NCI-H524 (cell line): ENCODE measurements around the gene ETNK2.
"Not testable (repeated sequence)": the region's sequence is repeated elsewhere in the genome, so short reads cannot be mapped to it uniquely, and the experiment has no call there.

Experiments
- DNase-seq, 2 experiments: peaks; one replicate each; lab custom pipeline; 2025; lab: John Stamatoyannopoulos, UW

The ETNK2 gene

DNA sequence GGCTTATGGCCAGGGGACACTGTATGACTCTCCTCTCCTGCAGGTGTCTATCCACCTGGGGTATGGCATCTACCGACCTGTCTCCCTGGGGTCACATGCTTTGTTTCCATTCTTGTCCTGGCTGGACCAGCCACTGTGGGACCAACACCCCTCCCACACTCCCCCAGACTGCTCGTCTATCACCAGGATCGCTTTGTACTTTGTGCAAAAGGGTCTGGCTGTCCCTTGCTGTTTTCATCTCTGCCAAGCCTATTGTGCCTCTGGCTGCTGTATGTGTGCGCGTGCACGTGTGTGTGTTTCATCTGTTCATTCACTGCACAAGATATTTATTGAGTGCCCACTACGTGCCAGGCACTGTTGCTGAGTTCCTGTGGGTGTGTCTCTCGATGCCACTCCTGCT lies 25.5 kb downstream of the ETNK2 start:
- DNase-seq = no peak

DNA sequence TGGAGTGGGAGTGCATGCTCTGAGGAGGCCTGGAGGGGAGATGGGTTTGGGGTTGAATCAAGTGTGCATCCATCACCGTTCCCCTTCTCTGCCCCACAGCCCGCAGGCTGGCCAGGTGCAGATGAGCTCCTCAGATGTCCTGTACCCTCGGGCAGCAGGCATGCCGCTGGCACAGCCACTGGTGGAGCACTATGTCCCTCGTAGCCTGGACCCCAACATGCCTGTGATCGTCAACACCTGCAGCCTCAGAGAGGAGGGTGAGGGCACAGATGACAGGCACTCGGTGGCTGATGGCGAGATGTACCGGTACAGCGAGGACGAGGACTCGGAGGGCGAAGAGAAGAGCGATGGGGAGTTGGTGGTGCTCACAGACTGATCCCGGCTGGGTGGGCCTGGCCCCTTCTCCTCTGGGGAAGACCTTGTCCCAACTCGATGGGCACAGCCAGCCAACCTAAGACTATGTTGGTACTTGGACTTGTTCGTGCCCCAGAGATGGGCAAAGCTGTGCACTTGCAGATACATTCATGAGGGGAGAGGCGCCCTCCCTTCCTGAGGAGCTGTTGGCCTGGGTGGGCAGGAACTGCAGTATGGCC lies 26.0 kb downstream of the ETNK2 start:
- no peak for DNase-seq

DNA sequence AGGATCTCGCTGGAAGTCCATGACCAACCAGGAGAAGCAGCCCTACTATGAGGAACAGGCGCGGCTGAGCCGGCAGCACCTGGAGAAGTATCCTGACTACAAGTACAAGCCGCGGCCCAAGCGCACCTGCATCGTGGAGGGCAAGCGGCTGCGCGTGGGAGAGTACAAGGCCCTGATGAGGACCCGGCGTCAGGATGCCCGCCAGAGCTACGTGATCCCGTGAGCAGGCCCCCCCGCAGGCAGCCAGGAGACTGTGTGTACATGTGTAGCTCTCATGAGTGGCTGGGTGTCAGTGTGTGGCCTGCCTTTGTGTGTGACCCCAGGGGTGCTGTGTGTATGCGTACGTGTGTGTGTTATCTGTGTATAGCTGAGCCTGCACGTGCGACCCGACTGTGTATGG lies 27.2 kb downstream of the ETNK2 start:
- no peak for DNase-seq

DNA sequence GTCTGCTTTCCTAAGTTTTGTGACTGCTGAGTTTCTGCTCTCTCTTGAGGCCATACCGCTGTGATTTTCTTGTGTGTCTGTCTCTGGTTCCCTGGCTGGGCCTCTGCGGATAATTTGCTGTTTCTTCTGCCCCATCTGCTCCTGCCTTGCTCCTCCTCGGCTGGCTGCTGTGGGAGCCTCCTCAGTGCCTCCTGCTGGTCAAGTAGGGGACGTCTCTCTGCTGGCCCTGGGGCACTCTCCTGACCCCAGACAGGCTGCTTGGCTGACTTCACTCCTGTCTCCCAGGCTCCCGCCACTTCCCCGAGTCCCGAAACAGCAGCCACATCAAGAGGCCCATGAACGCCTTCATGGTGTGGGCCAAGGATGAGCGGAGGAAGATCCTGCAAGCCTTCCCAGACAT lies 28.5 kb downstream of the ETNK2 start:
- DNase-seq = no peak

DNA sequence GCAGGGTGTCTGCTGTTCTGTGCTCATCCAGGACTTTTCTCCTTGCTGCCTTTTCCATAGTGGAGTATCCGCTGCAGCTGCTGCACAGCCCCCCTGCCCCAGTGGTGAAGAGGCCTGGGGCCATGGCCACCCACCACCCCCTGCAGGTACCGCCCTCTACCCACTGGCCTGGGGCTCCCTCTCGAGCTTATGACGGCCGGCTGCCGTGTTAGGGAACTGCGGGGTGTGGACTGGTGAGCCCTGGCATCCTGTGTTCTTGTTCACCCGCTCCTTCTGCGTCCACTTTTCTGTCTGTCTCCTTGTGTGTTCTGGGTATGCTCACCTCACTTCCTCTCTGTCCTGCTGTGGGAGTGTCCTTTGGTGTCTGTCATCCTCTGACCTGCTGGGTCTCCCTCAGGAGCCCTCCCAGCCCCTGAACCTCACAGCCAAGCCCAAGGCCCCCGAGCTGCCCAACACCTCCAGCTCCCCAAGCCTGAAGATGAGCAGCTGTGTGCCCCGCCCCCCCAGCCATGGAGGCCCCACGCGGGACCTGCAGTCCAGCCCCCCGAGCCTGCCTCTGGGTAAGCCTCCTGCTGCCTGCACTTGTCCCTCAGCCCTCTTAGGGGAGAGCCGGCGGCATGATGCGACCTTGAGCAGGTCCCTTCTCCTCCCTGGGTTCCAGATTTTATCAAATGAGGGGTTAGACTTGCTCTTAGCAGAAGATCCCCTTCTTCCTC lies 29.8 kb downstream of the ETNK2 start:
- DNase-seq = no peak

DNA sequence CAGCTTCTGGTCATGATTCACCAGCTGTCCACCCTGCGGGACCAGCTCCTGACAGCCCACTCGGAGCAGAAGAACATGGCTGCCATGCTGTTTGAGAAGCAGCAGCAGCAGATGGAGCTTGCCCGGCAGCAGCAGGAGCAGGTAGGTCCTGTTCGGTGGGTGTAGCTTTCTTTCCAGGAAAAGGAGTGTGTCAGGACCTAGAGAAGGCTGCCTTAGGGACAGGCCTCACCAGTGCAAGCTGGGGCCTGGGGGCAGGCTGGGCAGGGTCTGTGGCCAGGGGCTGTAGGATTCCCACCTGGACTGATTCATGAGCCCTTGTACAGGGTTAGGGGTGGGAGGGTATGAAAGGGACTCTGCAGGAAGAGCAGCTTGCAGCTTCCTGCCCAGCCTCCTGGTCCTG lies 35.3 kb downstream of the ETNK2 start:
- no peak for DNase-seq

DNA sequence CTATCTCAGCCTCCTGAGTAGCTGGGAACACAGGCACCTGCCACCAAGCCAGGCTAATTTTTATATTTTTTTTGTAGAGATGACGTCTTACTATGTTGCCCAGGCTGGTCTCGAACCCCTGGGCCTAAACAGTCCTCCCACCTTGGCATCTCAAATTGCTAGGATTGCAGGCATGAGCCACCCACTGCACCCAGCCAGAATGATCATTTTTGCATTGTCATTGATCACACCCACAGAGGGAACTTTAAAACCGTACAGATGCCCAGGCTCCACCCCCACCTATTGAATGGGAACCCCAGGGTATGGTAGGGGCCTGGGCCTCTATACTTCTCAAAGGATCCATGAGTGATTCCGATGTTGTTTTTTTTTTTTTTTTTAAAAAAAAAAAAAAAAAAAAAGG lies 36.7 kb downstream of the ETNK2 start:
- DNase-seq = no peak

DNA sequence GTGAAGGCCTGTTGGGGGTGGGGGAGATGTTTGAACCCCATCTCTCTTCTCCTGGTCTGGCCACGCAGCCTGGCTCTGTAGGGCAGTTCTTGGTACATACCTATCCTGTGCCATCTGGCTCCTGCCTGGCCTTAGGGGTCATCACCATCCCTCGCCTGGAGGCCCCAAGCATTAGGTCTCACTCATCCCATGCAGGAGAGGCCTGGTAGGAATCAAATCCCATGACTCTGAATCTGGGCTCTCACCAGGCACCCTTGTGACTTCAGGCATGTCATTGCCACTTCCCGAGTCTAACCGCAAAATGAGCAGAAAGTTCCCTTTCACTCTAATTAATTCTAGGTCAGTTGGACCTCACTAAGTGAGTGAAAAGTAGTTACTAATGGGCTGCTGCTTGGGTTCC lies 37.2 kb downstream of the ETNK2 start:
- DNase-seq = no peak

DNA sequence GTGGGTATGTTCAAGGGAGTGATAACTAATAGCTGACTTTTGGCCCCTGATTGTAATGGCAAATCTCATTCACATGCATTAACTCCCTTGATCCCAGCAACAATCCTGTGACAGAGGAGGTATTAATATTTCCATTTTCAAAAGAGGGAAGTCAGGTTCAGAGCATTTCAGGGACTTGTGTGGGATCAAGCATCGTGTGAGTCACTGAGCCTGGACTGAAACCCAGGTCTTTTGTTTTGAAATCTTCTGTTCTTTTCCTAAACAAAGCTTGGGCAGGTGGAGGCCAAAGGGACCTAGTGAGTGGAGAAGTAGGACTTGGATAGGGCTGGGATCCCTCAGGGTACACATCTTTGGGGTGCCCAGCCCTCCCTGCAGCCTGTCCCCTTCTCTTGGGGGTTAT lies 37.9 kb downstream of the ETNK2 start:
- DNase-seq = no peak

DNA sequence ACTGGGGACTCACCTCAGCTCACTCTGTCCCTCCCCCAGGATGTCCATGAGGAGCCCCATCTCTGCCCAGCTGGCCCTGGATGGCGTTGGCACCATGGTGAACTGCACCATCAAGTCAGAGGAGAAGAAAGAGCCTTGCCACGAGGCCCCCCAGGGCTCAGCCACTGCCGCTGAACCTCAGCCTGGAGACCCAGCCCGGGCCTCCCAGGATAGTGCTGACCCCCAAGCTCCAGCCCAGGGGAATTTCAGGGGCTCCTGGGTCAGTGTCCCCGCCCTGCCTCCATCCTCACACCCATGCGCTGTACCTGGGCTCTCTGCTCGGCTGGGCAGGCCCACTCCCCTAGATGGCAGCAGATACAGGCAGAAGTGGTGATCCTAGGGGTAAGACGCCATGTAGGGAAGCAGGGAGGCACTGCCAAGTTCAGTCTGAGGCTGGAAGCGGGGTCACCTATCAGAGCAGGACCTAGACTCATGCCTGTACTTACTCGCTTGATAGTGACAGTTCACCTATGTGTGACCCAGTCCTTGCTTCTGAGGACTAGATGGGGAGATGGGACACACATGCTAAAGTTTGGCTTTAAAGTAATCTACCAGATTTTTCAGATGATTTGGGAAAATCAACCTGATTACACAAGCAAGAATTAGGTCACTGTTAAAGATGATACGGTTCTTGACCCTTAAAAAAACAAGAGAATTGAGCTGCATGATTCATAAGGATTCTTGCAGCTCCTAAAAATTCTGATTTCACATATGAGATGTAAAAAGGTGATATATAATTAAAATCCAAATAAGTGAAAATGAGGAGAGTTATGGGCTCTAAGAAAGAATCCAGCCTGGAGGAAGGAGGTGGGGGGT lies 38.7 kb downstream of the ETNK2 start:
- peak in 1 of 2 experiments; percentile 10 for DNase-seq

DNA sequence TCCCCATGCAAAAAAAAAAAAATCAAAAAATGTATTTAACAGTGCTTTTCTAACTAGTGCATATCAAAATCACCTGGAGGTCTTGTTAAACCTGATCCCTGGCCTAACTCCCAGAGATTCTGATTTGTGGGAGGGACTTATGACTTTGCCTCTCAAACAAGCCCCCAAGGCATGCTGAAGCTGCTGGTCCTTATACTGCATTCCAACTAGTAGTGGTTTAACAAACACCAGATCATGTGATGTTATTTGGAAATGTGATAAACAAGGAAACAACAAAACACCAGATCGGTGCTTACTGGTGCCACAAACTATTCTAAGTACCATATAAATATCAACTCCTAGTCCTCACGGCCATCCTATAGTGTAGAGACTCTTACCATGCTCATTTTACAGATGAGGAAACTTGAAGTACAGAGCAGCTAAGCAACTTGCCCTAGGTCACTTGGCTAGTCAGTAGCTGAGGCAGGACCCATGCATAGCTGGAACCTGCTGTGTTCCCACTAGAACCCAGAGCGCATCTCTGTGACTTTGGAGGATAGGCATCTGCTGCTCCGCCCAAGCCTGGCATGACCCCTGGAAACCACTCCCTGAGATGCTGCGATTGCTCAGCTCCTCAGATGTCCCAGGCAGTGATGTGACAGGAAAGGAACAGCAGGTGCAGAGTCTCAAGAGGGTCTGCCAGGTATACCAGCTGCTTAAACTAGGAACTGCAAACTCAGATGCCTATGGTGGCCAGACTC lies 40.8 kb downstream of the ETNK2 start:
- no peak for DNase-seq

DNA sequence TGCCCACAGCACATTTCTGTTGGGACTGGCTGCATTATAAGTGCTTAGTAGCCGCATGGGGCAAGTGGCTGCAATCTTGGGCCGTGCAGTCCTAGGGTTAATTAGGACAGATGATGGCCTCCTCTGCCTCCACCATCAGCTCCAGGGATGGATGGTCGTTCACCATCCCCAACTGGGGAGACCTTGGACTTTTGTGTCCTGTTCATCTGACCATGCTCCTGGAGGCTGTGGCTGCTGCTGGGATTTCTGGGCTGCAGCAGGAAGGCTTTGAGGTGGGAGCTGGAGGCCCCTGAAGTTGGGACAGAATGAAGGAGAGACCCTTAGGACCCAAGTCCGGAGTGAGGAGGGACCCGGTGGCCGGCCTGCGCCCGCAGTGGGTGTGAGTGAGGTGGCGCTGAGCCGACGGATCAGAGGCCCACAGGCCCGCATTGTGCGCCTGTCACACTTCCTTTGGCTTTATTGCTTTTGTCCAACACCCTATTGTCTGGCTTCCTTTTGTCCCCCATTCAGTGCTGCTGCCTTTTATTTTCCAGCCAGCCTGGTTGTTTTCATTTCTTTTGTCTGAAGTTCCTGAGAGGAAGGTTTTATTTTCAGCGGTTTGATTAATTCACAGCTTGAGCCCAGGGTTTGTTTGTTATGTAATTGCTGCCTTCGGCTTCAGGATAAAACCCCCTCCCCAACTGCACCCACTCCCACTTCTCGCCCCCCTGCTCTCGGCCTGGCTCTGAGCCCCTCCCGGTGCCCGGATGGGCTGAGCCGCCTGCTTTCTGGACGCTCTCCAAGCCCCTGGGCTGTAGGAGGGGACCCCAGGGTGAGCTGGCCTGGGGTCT lies 43.3 kb downstream of the ETNK2 start:
- no peak for DNase-seq

DNA sequence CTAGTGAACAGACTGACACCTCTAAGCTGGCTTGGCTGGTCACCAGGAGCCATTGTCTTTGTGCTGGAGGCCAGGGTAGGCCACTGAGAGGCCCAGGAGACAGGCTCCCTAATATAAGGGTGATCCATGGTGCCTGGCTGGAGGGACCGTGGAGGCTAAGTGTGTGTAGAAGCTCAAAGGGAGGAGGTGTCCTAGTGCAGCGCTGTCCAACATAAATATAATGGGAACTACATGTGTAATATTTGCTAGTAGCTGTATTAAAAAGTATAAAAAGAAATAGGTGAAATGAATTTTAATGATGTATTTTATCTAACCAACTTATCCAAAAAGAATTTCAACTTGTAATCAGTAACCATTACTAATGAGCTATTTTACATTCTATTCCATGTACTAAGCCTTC lies 44.0 kb downstream of the ETNK2 start:
- no peak for DNase-seq

DNA sequence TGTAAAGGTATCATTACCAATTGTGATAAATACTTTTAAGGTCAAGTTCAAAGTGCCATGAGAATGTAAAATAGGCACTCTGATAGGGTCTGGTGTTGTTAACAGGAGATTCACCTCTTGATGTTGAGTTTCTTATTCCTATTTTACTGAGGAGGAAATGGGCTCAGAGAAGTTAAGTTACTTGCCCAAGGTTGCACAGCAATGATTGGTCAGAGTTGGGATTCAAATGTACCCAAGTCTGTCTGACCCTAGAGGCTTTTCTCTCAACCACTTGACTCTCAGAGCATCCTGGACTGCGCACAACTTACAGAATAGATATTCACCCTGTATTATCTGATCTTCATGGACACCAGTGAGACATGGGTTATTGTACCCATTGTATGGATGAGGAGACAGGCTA lies 45.0 kb downstream of the ETNK2 start:
- no peak for DNase-seq

DNA sequence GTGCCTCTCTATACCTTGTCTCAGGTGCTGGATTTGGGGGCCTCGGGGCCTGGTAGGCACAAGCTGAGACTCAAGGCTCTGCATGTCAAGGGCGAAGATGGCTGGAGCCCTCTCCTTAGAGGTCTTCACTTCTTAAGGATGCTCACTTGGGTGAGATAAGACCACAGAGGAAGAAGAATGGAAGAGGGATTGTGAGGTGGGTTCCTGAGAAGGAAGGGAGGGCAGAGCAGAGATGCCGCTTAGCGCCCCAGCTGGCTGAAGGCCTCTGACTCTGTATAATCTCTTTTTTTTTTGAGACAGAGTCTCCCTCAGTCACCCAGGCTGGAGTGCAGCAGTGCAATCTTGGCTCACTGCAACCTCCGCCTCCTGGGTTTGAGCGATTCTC lies 46.7 kb downstream of the ETNK2 start:
- DNase-seq = no peak

DNA sequence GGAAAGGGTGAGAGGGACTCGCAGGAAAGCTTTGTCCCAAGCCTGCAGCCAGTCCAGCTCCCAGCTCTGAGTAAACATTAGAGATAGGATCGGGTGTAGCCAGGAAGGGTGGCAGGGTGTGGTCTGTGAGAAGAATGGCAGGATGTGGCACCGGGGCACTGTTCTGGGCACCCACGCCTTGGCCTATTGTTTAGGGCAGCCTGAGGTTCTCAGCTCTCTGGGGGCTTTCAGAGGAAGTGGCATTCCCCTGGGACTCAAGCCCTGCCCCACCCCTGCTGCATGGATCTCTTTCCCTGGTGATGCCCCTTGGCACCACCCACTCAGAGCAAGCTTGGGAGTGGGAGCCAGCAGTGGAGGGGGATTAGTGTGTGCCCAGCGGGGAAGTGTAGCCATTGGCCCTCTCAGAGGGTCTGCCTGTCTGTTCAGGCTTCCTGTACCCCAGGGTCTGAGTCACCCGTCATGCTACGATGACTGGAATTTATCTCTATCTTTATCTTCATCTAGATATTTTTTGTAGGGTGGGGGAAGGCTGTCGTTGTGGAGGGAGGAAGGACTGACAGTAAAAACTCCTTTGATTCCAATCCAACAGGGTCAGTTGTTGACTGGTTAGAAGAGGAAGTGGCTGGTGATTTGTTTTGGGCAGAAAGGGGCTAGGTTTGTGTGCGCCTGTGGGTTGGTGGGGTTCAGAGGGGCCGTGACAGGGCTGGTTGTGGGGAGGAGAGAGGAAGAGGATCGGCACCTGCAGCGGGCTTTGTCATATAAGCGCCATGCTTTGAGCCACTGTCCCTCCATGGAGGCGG lies 47.3 kb downstream of the ETNK2 start:
- no peak for DNase-seq

DNA sequence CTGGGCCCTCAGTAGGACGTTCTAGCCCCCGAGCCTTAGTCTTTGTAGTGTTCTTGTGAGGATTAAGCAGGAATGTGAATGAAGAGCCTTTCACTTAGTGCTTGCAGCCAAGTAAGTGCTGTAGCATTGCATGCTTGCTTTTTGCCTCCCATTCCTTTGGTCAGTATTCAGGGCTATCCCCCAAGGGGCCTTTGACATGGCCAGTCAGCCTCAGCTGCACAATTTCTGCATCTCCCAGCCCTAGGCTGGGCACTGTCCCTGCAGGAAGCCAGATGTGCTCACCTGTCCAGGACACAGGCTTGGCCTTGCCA lies 48.5 kb downstream of the ETNK2 start:
- no peak for DNase-seq

DNA sequence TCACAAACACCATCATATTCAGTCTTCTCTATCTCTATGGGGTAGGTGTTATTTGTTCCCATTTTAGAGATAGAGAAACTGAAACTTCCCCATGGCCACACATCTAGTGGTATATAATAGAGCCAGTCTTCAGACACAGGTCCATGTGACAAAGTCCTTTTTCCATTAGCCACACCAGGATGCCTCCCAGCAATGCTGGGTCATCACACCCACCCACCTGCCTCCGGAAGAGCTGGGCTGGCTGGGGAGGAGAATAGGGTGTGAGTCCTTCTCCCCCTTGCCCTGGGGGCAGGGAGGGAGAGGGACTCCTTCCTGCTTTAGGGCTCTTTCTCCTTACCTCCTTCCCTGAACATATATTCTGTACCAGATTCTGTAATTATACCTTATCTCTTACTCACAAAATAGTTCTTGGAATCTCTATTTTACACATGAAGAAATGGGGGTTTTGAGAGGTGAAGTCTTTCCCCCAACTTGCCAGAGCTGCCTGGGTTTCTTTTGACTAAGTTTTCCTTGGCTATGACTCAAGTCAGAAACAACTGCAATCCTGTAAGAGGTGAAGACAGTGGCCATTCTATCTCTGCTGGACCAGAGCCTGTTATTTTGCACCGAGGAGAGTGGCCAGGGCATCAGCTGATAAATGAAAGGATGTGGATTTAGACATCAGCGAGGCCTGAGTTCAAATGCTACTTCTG lies 49.0 kb downstream of the ETNK2 start:
- DNase-seq = no peak

DNA sequence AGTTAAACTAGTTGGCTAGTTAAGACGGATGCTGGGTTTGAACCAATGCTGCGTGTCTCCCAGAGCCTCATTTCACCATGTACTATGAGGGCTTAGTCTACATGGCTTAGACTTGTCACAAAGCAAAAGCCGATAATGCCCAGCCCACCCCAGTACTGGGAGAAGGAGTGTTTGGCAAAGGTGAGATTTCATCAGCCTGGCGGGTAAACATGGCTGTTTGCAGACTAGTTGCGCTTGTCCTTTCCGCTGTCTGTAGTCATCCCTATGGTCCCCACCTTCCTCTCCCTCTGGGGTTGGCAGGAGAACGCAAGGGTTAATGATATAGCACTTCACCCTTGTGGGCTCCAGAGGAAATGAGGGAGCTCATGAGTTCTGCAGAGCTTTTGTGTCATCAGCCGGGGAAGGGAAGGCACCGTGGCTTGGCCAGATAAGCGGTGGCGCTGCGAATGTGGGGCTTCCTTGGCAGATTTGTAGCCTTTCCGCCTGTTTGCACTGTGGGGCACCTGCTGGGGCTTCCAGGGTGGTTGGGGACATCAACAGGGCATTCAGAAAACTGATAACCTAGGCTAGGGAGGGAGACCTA lies 49.7 kb downstream of the ETNK2 start:
- DNase-seq = no peak

DNA sequence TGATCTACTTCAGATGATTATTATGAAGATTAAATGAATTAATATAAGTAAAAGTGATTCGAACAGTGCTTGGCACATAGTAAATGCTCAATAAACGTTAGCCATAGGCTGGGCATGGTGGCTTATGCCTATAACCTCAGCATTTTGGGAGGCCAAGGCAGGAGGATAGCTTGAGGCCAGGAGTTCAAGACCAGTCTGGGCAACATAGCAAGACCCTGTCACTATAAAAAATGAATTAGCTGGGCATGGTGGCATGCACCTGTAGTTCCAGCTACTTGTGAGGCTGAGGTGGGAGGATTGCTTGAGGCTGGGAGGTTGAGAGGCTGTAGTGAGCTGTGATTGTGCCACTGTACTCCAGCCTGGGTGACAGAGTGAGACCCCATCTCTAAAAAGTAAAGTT lies 52.1 kb downstream of the ETNK2 start:
- not testable (repeated sequence) for DNase-seq
